ENCODE measurements around the gene OPRL1. TPM values are rescaled to one million over a fixed set of nuclear protein-coding genes. Genes with fewer than 3 reads are reported as not detected.

Gene OPRL1
- total RNA-seq, 1 donor from 2014 or later = 0.52 TPM

DNA sequence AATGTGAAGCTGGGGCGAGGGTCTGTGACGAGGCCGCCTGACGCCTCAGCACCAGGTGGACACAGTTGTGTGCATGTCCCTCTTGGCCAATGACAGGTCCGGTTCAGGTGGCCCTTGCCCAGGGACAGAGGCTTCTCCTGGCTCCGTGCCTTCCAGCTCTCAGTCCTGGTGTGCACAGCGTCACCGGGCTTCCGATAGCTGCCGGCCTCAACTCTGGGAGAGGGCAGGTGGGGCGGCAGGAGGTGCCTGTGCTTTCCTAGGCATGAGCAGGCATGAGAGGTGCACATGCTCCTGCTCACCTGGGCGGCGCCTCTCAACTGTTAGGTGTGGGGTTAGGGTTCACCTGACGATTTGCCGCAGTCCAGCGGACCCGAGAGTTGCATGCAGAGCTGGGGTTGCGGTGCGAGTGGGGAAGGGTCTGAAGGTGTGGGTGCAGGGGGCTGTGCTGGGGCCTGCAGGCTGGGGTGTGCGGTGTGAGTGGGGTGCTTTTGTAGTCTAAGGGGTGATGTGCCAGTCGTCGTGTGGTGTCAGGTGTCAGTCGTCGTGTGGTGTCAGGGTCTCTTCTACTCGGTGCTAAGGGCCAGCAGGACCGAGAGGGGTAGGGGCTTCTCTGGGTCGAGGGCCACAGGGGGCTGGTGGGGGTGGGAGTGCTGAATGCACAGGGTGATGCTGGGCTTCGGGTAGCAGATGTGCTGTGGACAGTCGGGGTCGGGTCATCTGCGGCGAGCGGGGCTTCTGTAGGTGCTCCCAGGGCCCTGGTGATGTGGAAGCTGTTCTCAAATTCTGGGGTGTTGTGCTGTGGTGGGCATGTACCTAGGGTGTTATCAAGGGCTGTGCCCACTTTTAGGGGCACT is 26.7 kb upstream of the OPRL1 start:
- DNase-seq = no peak
- peaks cover 5% of the 10 kb centered on the region for H3K36me3 ChIP-seq
- H3K9me3 ChIP-seq (replicated peaks) = no peaks in the 10 kb centered on the region
- TF ChIP-seq, protein P1, sequence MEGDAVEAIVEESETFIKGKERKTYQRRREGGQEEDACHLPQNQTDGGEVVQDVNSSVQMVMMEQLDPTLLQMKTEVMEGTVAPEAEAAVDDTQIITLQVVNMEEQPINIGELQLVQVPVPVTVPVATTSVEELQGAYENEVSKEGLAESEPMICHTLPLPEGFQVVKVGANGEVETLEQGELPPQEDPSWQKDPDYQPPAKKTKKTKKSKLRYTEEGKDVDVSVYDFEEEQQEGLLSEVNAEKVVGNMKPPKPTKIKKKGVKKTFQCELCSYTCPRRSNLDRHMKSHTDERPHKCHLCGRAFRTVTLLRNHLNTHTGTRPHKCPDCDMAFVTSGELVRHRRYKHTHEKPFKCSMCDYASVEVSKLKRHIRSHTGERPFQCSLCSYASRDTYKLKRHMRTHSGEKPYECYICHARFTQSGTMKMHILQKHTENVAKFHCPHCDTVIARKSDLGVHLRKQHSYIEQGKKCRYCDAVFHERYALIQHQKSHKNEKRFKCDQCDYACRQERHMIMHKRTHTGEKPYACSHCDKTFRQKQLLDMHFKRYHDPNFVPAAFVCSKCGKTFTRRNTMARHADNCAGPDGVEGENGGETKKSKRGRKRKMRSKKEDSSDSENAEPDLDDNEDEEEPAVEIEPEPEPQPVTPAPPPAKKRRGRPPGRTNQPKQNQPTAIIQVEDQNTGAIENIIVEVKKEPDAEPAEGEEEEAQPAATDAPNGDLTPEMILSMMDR (IDR thresholded peaks at IDR 0.05; ENCODE audit: borderline replicate concordance) = no peak
- peak overlapping the region; percentile 95 for H3K27ac ChIP-seq (replicated peaks)
- H3K4me1 ChIP-seq = peaks cover 77% of the 10 kb centered on the region
- peak overlapping the region; percentile 44 for H3K4me3 ChIP-seq
- H3K27me3 ChIP-seq (ENCODE audit: low read depth) = peaks cover 88% of the 10 kb centered on the region
- intact Hi-C loops (cut with micrococcal nuclease) = no loop called here

DNA sequence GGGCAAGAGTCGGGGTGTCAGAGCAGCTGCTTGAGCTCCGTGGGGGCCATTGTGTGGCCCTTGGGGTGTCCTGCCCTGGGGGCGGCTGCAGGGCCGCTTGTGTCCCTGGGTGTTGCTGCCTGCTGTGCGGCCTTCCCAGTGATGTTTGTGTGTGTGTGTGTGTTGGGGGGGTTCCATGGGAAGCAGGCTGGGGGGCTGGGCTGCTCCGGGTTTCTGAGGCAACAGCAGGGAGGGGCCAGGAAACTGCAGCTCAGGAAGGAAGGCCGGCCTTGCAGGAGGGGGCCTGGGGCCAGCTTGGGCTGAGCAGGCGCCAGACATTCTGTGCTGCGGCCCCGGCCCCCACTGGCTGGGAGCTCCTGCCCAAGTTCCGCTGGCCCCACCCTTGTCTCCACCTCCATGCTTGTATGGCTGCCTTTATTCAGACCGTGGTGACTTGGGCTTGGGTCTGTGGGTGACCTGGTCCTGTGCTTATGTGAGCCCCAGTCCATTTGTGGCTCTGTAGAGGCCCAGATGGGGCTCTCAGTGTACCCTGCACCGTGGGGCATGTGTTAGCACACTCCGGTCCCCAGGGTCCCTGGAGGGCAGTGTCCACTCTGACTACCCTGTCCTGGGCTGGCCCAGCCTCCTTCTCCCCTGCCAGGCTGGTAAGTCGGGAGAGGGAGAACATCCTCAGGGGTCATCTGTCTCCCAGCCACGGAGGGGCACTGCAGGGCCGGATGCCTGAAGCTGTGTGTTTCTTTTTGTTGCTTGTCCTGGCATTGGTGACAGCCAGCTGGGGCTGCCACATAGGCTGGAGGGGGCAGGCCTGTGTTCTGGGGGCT is 25.8 kb upstream of the OPRL1 start:
- H3K27me3 ChIP-seq (ENCODE audit: low read depth) = peaks cover 80% of the 10 kb centered on the region
- H3K4me1 ChIP-seq = peaks cover 74% of the 10 kb centered on the region
- no peaks in the 10 kb centered on the region for H3K36me3 ChIP-seq
- H3K27ac ChIP-seq (replicated peaks) = peak overlapping the region; percentile 95
- TF ChIP-seq, protein P1 (IDR thresholded peaks at IDR 0.05; ENCODE audit: borderline replicate concordance) = no peak
- peak overlapping the region; percentile 56 for H3K4me3 ChIP-seq
- DNase-seq = peak; percentile 75
- H3K9me3 ChIP-seq (replicated peaks) = no peaks in the 10 kb centered on the region
- intact Hi-C loops (cut with micrococcal nuclease) = no loop called here

DNA sequence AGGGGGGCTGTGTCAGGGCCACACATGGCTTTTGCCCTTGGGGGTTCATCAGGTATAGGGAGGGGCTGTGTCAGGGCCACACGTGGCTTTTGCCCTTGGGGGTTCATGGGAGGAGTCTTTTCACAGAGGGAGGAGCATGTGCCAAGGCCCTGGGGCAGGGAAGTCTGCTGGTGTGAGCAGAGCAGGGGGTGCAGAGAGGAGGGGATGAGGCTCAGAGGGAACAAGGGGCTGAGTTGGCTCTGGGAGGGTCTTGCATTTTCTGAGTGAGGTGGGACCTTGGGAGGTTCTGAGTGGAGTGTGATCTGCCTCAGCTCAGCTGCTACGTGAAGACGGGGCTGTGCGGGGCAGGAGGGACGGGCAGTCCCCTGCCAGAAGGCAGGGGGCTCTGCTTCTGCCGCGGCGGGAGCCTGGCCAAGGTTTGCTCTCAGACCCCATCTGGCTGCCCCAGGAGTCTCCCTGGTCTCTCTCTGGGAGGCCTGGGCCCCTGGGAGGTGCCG is 24.4 kb upstream of the OPRL1 start:
- peak overlapping the region; percentile 56 for H3K4me3 ChIP-seq
- H3K9me3 ChIP-seq (replicated peaks) = no peaks in the 10 kb centered on the region
- no peak for DNase-seq
- no peaks in the 10 kb centered on the region for H3K36me3 ChIP-seq
- peaks cover 65% of the 10 kb centered on the region for H3K4me1 ChIP-seq
- H3K27ac ChIP-seq (replicated peaks) = peak overlapping the region; percentile 94
- TF ChIP-seq, protein P1 (IDR thresholded peaks at IDR 0.05; ENCODE audit: borderline replicate concordance) = no peak
- intact Hi-C loops (cut with micrococcal nuclease) = no loop called here
- H3K27me3 ChIP-seq (ENCODE audit: low read depth) = peaks cover 69% of the 10 kb centered on the region

DNA sequence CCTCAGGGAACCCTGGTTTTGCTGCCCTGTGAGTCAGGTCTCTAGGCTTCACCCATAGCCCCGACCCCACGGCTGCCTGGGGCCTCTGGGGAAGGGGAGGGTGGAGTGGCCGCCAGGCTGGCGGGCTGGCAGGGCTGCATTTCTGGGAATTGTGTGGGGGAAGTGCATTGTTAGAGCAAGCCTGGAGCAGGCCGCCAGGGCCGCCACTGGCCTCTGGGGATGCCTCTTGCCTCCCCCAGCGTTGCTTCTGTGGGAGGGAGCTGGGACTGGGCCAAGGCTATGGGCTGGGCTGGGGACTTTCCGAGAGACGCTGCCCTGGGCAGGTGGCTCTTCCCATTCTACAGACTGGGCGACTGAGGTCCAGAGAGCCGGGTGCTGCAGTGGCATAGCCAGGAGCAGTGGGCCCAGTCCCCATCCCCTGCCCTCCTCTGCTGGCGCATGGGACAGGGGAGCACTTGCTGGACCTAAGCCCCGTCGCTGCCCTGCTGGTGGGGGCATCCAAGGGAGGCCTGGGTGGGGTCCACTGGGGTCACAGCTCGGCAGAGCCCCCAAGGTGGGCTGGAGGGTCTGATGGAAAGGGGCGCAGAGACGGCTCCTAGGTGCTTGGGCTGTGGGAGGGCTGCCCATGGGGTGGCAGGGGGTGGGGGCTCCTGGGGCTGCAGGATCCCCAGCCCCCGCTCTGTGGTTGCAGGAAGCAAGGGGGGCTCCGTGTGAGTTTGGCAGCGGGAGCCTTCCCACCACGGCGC is 23.8 kb upstream of the OPRL1 start:
- TF ChIP-seq, protein P1 (IDR thresholded peaks at IDR 0.05; ENCODE audit: borderline replicate concordance) = peak; percentile 19
- intact Hi-C loops (cut with micrococcal nuclease) = no loop called here

DNA sequence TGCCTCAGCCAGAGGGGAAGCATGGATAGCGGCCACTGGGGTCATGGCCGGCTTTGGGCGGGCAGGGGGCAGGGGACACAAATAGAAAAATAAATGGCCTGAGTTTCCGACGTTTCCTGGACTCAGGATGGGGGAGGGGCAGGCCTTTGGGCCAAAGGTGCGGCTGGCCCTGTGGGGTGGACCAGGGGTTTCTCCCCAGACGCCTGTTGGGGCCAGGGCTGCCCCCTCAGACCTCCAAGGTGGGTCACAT is 23.3 kb upstream of the OPRL1 start:
- TF ChIP-seq, protein P1 (IDR thresholded peaks at IDR 0.05; ENCODE audit: borderline replicate concordance) = no peak
- Histone ChIP-seq H3K4me1 (peaks cover 57% of the 10 kb centered on the region), H3K4me3 (peak overlapping the region; percentile 56), H3K9me3 (replicated peaks) (no peaks in the 10 kb centered on the region), H3K36me3 (no peaks in the 10 kb centered on the region), H3K27me3 (ENCODE audit: low read depth) (peaks cover 58% of the 10 kb centered on the region), H3K27ac (replicated peaks) (peak overlapping the region; percentile 94)
- no peak for DNase-seq
- intact Hi-C loops (cut with micrococcal nuclease) = no loop called here

More for the DNA sequence above, 23.8 kb upstream of the OPRL1 start:
- Histone ChIP-seq H3K4me1 (peaks cover 59% of the 10 kb centered on the region), H3K4me3 (peak overlapping the region; percentile 56), H3K27ac (replicated peaks) (peak overlapping the region; percentile 94), H3K27me3 (ENCODE audit: low read depth) (peaks cover 63% of the 10 kb centered on the region), H3K36me3 (no peaks in the 10 kb centered on the region), H3K9me3 (replicated peaks) (no peaks in the 10 kb centered on the region)
- DNase-seq = peak; percentile 75

Data from left ventricle myocardium inferior (tissue), 1 donor.